A673 (cell line): ENCODE results near the gene UQCC2. TPM values are rescaled to one million over a fixed set of nuclear protein-coding genes. Genes with fewer than 3 reads are reported as not detected.

ENCODE experiments used
- BruUV-seq: library from RNA; stranded (reverse); fragments of 400-500 nt; replicated peaks from 2 replicates; lab custom pipeline; 2021; lab: Mats Ljungman, UMichigan
- CTCF ChIA-PET: fragments of 300-600 bp; sonication (Branson Sonifier 250); formaldehyde crosslinking; loops from one replicate; lab custom pipeline; 2022; ENCODE audit warnings: antibody characterized with exemption; lab: Charles Lee
- POLR2A ChIA-PET: fragments of 300-600 bp; sonication (Branson Sonifier 250); formaldehyde crosslinking; loops from one replicate; lab custom pipeline; 2022; ENCODE audit warnings: antibody characterized with exemption; ENCODE audit not compliant: low non-redundant PET; lab: Charles Lee
- DNase-seq: peaks from one replicate; pipeline ENCODE4 v3.0.0-alpha.2; 2015; ENCODE audit warnings: low spot score
- H3K27ac ChIP-seq: fragments of 200-600 bp; sonication (generic); 2 replicates; pipeline ENCODE4 v1.5.1; 2016; ENCODE audit warnings: mixed run types, low read depth, mild to moderate bottlenecking, mixed read lengths, antibody characterized with exemption, low read length; ENCODE audit not compliant: poor library complexity, severe bottlenecking
- H3K27me3 ChIP-seq: fragments of 200-600 bp; sonication (generic); replicated peaks from 2 replicates; pipeline ENCODE4 v1.6.1; 2017; ENCODE audit warnings: mixed run types, low read depth, mild to moderate bottlenecking, mixed read lengths, antibody characterized with exemption, low read length; ENCODE audit not compliant: insufficient read depth, poor library complexity
- H3K36me3 ChIP-seq: fragments of 200-600 bp; sonication (generic); 2 replicates; pipeline ENCODE4 v1.6.1; 2016; ENCODE audit warnings: mixed run types, mild to moderate bottlenecking, mixed read lengths, antibody characterized with exemption, low read length; ENCODE audit not compliant: insufficient read depth, poor library complexity, severe bottlenecking
- H3K4me1 ChIP-seq: fragments of 200-600 bp; sonication (generic); 2 replicates; pipeline ENCODE4 v1.6.1; 2017; ENCODE audit warnings: mixed run types, mild to moderate bottlenecking, mixed read lengths, antibody characterized with exemption, low read length; ENCODE audit not compliant: insufficient read depth, poor library complexity, severe bottlenecking
- H3K4me3 ChIP-seq: fragments of 200-600 bp; sonication (generic); 2 replicates; pipeline ENCODE4 v1.5.1; 2016; ENCODE audit warnings: low read depth, mixed run types, mild to moderate bottlenecking, mixed read lengths, low read length; ENCODE audit not compliant: poor library complexity, severe bottlenecking
- H3K9me3 ChIP-seq: fragments of 200-600 bp; sonication (generic); 2 replicates; pipeline ENCODE4 v1.6.1; 2016; ENCODE audit warnings: mixed run types, low read depth, mild to moderate bottlenecking, mixed read lengths, antibody characterized with exemption, low read length; ENCODE audit not compliant: poor library complexity, severe bottlenecking
- EZH2 ChIP-seq: fragments of 200-600 bp; sonication (generic); IDR thresholded peaks from 2 replicates; pipeline ENCODE4 v1.6.1; 2017; ENCODE audit warnings: borderline replicate concordance, low read depth, mild to moderate bottlenecking, mixed read lengths, antibody characterized with exemption, low read length; ENCODE audit not compliant: poor library complexity, severe bottlenecking
- intact Hi-C: fragments of 100-400 bp; cut with micrococcal nuclease; formaldehyde crosslinking; loops from one replicate; pipeline ENCODE4 v1.10.0; 2022; ENCODE audit not compliant: unreplicated experiment
- total RNA-seq: library from RNA; stranded (reverse); gene quantifications from 2 replicates; pipeline ENCODE4 v1.2.3, GENCODE V29; 2021
- TF ChIP-seq, protein P1 (sequence below): fragments of 300-800, 200-600 bp; sonication (generic); conservative IDR thresholded peaks from 2 replicates; pipeline ENCODE4 v1.5.1; 2017; ENCODE audit warnings: low read depth, mild to moderate bottlenecking, antibody characterized with exemption, low read length, moderate library complexity, mixed read lengths

Gene UQCC2
- total RNA-seq, 1 experiment from 2014 or later, result 124 TPM

DNA sequence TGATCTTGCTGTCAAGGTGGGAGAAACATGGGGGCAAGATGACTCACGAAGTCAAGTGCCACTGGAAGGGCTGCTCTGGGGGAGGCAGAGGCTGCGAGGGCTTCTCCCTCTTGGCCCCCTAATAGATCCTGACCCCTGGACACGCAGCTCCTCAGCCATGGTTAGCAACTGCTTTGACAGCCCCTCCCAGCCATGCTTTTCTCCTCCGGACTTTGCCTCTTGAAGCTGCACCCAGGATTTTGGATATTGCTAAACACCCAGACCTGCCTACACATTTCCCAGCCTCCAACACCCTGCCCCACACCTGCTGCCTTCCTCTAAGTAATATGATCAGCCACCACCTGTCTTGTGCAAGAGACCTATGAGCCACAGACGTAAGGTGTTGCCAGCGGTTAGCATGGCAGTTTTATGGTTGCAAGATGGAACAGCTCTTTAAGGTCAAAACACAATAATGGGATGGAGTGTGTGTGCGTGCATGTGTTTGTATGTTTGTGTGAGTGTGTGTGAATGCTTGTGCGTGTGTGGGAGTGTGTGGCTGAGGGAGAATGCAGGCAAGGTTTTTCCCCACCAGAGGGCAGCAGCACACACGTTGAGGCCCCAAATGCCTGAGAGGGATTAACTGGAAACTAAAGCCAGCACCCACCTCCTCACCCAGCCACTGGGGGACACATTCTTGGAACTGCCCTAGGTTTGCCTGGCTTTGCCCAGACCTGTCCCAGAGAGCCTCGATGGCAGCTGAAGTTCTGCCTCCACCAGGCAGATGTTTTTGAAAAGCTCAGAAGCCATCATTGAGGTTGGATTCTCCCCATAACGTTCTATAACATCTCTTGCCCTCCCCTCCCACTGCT lies 32.7 kb upstream of the UQCC2 start:
- no peaks in the 10 kb centered on the region for H3K27me3 ChIP-seq
- H3K9me3 ChIP-seq, result no peaks in the 10 kb centered on the region
- H3K36me3 ChIP-seq, result no peaks in the 10 kb centered on the region
- peak; percentile 85 for DNase-seq
- H3K4me1 ChIP-seq, result peaks cover 22% of the 10 kb centered on the region
- no peak for TF ChIP-seq EZH2
- TF ChIP-seq, protein P1, sequence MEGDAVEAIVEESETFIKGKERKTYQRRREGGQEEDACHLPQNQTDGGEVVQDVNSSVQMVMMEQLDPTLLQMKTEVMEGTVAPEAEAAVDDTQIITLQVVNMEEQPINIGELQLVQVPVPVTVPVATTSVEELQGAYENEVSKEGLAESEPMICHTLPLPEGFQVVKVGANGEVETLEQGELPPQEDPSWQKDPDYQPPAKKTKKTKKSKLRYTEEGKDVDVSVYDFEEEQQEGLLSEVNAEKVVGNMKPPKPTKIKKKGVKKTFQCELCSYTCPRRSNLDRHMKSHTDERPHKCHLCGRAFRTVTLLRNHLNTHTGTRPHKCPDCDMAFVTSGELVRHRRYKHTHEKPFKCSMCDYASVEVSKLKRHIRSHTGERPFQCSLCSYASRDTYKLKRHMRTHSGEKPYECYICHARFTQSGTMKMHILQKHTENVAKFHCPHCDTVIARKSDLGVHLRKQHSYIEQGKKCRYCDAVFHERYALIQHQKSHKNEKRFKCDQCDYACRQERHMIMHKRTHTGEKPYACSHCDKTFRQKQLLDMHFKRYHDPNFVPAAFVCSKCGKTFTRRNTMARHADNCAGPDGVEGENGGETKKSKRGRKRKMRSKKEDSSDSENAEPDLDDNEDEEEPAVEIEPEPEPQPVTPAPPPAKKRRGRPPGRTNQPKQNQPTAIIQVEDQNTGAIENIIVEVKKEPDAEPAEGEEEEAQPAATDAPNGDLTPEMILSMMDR, result peak; percentile 97
- no peak overlapping the region for H3K27ac ChIP-seq
- ChIA-PET POLR2A (interaction anchor here (0.6 kb wide), 1 partner anchor 23 kb away, joined by 3 read pairs; no protein-coding TSS in a partner anchor), CTCF (interaction anchor here (0.6 to 2.4 kb wide), 6 partner anchors 32 to 530 kb away, joined by 3 to 11 read pairs (median 5); partner anchors contain the start of genes GRM4 and UQCC2)
- no peak overlapping the region for H3K4me3 ChIP-seq
- intact Hi-C loops, result loop anchor here (1.0 to 10.0 kb wide), 4 partner anchors 27 to 410 kb away; no protein-coding TSS in a partner anchor
- BruUV-seq, result no TSS peak

DNA sequence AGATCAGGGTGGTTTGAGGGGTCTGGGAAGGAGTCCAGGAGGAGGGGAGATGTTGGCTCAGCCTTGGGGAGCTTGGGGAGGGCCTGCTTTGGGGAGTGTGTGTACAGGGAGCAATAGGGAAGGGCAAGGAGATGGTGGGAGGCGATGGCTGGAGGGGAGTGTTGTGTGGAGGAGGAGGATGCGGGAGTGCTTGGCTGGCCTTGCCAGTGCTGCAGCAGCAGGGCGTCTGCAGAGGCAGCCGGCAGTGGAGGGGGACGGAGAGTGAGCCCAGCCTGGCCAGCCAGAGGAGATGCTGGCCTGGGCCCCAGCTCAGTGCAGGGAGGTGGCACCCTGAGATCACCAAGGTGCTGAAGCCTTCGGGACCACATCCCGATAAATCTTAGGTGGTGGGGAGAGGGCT lies 31.3 kb upstream of the UQCC2 start:
- Histone ChIP-seq H3K4me3 (no peak overlapping the region), H3K4me1 (peaks cover 22% of the 10 kb centered on the region), H3K36me3 (no peaks in the 10 kb centered on the region), H3K27me3 (no peaks in the 10 kb centered on the region), H3K27ac (no peak overlapping the region), H3K9me3 (no peaks in the 10 kb centered on the region)
- BruUV-seq, result no TSS peak
- TF ChIP-seq EZH2, result no peak
- TF ChIP-seq, protein P1, result no peak
- no peak for DNase-seq
- intact Hi-C loops, result loop anchor here (10.0 kb wide), 1 partner anchor 312 kb away; no protein-coding TSS in a partner anchor
- CTCF ChIA-PET, result interaction anchor here (2.4 kb wide), 1 partner anchor 412 kb away, joined by 11 read pairs; no protein-coding TSS in a partner anchor
- POLR2A ChIA-PET, result interaction anchor here (0.6 kb wide), 1 partner anchor 133 kb away, joined by 5 read pairs; no protein-coding TSS in a partner anchor

DNA sequence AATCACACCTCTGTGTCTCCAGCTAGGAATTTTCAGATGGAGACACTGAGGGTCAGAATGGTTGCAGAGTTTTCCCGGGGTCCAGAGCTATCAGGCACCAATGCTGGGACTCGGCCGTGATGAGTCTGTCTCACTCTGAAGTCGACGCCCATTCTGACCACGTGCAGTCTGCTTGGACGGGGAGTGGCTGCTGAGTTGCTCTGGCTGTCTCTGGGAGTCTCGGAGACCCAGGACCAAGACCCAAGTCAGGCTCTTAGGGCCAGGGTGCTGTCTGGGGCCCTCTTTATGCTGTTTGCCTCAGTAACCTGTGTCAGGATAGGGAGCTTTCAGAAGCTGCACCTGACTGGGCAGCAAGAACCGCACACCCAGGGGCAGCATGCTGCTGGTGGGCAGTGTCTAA lies 30.6 kb upstream of the UQCC2 start:
- ChIA-PET POLR2A (no interaction called here), CTCF (interaction anchor here (0.7 kb wide), 1 partner anchor 592 kb away, joined by 3 read pairs; no protein-coding TSS in a partner anchor)
- H3K27ac ChIP-seq, result no peak overlapping the region
- H3K36me3 ChIP-seq, result no peaks in the 10 kb centered on the region
- TF ChIP-seq EZH2, result no peak
- TF ChIP-seq, protein P1, result no peak
- H3K27me3 ChIP-seq, result no peaks in the 10 kb centered on the region
- H3K4me3 ChIP-seq, result no peak overlapping the region
- no peaks in the 10 kb centered on the region for H3K9me3 ChIP-seq
- H3K4me1 ChIP-seq, result peaks cover 22% of the 10 kb centered on the region
- no TSS peak for BruUV-seq
- no peak for DNase-seq
- intact Hi-C loops, result loop anchor here (10.0 kb wide), 1 partner anchor 313 kb away; no protein-coding TSS in a partner anchor
